Urothelium cell line (cell line): ENCODE data around the gene ZGPAT.

Source experiments
- DNase-seq: peaks from one replicate; pipeline ENCODE4 v3.0.0; 2011; ENCODE audit warnings: low spot score, mixed read lengths
- FAIRE-seq: peaks from 2 replicates; lab custom pipeline; 2011; peaks lifted over from hg19 to GRCh38; lab: Jason Lieb, UNC

Gene ZGPAT

DNA sequence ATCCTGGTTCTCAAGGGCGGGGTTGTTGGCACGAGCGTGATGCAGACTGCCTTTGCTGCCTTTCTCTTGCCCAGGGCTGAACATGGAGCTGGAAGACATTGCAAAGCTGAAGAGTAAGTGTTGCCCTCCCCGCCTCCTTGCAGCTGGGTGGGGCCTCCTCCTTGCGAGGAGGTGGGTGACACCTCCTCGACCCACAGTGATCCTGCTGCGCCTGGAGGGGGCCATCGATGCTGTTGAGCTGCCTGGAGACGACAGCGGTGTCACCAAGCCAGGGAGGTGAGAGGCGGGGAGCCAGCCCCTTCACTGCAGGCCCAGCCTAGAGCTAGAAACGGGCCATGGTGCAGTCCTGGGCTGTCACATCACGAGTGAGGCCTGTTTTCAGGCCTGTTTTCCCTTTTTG, 29.8 kb upstream of the ZGPAT start:
- no peak for FAIRE-seq
- no peak for DNase-seq

DNA sequence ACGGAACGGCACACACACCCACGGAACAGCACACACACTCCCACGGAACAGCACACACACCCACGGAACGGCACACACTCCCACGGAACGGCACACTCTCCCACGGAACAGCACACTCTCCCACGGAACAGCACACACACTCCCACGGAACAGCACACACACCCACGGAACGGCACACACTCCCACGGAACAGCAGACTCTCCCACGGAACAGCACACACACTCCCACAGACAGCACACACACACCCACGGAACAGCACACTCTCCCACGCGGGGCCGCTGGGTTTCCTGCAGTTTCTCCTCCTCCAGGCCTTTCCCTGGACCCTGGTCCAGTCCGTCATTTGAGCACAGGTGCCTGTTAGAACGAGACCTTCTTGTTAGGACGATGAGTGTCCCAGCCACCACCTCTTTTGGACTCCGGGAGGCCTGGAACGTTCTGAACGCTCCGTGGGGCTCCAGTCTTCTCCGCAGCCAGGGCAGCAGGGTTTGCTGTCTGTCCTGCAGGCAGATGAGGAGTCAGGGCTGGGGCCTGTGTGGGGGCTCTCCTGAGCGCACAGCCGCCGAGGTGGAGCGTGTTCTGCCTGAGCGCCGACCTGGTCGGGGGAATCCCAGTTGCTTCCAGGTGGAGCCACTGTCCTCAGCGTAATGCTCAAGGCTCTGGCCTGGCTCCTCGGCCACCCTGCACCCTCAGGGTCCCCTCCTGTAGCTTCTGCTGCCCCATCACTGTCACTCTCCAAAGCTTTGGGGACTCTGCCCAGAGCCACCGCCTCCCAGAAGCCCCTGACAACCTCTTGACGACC, 29.0 kb upstream of the ZGPAT start:
- DNase-seq: no peak
- no peak for FAIRE-seq

DNA sequence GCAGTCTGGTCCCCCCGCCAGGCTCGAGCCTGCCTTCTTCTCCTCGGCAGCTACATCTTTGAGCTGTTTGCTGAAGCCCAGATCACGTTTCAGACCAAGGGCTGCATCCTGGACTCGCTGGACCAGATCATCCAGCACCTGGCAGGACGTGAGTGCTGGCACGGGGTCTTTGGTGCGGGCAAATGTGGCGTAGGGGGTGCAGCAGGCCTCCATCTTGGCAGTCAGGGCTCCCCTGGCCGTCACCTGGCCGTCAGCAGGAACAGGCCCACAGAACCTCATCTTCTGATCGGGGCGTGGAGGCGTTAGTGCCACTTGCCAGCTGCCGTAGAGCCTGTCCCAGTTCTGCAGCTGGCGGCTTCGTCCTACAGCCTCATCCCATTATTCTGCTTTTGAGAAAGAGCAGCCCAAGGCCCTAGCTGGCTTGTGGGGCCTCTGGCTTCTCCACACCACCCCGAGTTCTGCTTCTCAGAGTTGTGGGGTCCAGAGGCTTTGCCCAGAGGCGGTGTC, 28.0 kb upstream of the ZGPAT start:
- no peak for DNase-seq
- no peak for FAIRE-seq

- no peak for FAIRE-seq
- DNase-seq: no peak
These were observed 27.4 kb upstream of the ZGPAT start for GRCh38 chr20:63680427-63680826.

GRCh38 chr20:63680857-63681608, 26.8 kb upstream of the ZGPAT start:
- FAIRE-seq: no peak
- no peak for DNase-seq

DNA sequence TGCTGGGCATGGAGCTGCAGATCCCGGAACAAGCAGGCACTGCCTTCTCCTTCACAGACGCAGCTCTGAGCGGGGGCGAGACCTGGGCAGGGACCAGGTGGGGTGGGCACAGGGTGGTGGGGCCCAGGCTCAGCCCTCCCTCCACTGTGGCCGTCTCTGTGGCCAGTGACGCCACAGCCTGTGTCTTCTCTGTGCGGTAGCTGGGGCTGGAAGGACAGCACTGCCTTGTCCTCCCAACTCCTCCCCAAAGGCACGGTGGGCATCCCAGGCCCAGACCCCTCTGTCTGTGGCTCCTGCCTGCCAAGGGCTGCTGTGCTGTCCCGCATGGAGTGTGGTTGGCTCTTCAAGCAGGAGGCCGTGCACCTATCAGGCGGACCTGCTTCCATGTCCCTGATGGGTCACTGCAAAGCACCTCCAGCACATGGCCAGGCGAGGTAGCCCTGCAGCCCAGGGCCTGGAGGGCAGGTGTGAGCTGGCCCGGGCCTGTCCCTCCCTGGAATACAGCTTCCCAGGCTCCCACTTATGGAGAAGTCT, 26.2 kb upstream of the ZGPAT start:
- FAIRE-seq: no peak

GRCh38 chr20:63682384-63683139, 25.3 kb upstream of the ZGPAT start:
- FAIRE-seq (peak; percentile 77), DNase-seq (peak; percentile 96)

More for the DNA sequence above, 26.2 kb upstream of the ZGPAT start:
- no peak for DNase-seq

GRCh38 chr20:63685269-63686026, 22.4 kb upstream of the ZGPAT start:
- DNase-seq: no peak
- no peak for FAIRE-seq

DNA sequence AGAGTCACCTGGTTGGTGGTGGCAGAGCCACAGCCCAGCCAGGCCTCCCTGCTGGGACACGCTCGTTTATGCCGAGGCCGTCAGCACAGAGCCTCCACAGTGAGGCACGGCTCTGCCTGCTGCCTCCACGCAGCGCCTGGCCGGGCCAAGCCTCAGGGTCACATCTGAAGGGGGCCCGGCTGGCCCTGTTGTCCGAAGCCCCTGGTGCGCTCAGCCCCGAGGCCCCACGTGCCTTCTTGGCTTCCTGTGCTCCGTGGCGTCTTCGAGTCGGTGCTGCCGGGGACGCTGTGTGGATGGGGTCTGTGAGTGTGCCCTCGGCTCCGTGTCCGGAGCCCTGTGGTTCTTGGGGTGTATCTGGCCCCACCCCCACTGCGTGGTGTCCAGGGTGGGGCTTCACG, 21.7 kb upstream of the ZGPAT start:
- DNase-seq (no peak), FAIRE-seq (no peak)

DNA sequence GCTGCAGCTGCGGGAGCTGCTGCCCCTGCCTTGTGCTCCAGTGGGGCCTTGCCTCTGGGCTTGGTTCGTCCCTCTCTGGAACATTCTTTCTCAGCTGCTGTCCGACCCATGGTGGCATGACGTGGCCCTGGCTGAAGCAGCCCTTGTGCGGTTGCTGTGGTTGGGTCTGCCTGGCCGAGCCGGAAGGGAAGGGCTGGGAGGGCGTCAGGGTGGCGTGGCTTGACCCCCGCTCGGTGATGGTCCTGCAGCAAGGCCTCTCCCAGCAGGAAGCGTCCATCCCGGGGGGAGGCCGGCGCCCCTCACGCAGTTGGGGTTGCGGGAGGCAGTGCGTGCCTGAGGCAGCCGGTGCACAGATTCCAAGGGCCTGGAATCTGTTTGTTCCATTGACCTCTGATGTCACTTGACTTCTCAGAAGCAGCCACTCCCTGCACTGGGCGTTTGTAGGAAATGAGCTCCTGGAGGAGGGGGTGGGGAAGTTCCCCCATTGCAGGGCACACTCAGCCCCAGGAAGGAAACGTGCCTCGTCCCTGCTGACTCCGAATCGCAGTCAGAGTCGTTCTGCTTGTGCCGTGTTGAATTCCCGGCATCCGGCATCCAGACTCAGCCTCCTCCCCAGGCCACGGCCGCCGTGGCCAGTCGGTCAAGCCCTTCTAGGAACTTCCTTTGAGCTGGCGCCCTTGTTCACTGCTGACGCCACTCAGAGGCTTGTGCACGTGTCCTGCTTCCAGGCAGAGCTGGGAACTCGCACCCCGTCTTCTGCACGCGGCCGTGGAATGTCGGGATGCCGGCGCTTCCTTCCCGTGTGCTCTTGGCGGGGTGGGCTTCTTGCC, 21.1 kb upstream of the ZGPAT start:
- no peak for FAIRE-seq
- no peak for DNase-seq

GRCh38 chr20:63687419-63688178, 20.2 kb upstream of the ZGPAT start:
- FAIRE-seq (no peak), DNase-seq (no peak)

GRCh38 chr20:63688228-63689045, 19.4 kb upstream of the ZGPAT start:
- no peak for DNase-seq
- no peak for FAIRE-seq

DNA sequence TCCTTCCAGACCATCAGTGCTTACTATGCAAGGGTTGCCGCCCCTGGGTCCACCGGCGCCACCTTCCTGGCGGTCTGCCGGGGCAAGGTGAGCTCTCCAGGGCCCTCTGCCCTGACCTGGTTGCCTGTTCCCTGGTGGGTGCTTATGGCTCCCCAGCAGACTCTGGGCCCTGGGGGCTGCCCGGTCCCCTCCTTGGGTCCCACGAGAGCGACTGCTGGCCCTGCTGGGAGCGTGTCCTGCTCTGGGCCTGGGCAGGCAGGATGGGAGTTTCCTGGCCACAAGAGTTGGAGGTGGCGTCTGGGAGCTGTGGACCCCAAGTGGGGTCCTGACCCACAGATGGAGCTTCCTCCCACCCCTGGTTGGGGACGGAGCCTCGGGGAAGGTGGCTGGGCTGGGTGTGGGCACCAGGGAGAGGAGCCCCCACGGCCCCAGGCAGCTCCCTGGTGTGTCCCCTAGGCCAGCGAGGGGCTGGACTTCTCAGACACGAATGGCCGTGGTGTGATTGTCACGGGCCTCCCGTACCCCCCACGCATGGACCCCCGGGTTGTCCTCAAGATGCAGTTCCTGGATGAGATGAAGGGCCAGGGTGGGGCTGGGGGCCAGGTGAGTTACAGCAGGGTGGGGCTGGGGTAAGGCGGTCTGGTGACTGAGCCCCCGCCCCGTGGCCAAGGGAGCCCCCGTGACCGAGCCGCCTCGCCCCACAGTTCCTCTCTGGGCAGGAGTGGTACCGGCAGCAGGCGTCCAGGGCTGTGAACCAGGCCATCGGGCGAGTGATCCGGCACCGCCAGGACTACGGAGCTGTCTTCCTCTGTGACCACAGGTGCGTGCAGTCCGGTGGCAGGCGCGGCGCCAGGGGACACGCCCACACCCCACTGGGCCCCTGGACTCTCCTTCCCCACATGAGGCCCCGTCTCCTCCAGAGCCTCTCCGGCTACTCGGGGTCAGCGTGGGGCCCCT, 18.5 kb upstream of the ZGPAT start:
- DNase-seq (no peak), FAIRE-seq (no peak)

DNA sequence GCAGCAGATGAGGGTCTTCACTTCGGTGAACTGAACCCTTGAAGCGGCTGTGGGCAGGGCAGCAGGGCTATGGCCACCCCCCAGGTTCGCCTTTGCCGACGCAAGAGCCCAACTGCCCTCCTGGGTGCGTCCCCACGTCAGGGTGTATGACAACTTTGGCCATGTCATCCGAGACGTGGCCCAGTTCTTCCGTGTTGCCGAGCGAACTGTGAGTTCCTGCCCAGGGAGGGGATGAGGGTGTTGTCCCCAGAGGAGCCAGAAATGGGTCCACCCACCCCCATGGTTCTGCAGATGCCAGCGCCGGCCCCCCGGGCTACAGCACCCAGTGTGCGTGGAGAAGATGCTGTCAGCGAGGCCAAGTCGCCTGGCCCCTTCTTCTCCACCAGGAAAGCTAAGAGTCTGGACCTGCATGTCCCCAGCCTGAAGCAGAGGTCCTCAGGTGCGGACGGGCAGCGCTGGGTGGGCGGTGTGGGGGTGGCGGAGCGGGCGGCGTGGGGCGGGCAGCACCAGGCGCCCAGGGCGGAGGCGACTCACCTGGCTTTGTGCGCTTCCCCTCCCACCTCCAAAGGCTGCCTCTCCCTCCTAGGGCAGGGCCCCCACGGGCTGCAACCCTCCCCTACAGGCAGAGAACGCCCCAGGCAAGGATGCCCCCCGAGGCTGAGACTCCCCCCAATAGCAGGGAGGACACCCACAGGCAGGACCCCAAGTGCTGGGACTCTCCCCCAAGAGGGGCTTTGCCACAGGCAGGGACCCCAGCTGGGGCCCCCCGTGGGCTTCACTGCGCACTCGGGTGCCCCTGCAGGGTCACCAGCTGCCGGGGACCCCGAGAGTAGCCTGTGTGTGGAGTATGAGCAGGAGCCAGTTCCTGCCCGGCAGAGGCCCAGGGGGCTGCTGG, 17.6 kb upstream of the ZGPAT start:
- DNase-seq (no peak), FAIRE-seq (no peak)

DNA sequence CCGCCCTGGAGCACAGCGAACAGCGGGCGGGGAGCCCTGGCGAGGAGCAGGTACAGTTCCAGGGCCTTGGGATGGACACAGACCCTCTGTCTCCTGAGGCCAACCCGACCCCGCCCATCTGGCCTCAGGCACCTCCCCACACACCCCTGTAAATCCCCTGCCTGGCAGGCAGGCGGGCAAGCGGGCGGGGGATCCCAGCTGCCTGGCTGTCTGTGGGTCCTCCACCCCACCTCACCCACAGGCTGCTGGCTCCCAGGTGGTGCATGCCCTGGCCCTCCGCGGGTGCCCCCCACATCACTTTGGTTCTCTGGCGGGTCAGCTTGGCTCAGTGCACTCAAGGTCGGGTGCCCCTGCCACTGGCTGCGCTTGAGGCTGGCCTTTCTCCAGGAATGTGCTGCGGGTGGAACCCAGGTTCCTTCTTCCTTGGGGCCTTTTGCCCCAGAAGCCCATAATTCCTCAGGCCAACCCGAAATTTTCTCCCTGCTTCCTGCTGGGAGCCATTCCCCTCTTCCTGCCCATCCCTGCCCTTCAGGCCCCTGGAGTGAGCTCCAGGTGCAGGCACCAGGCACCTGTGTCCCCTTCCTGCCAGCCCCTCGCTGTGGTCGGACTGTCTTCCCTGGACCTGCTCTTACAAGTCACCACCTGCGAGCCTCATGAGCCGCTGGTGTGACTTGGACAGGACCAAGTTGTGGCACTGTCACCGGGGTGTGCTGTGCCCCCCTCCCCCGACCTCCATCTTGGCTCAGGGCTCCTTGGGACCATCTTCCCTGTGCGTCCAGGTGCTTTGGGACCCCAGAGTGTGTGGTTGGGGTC, 16.7 kb upstream of the ZGPAT start:
- DNase-seq: no peak
- FAIRE-seq: no peak
